ENCODE measurements around the gene HMGB3. TPM values are rescaled to one million over a fixed set of nuclear protein-coding genes. Genes with fewer than 3 reads are reported as not detected.
"Not testable (repeated sequence)": the region's sequence is repeated elsewhere in the genome, so short reads cannot be mapped to it uniquely, and the experiment has no call there.

The HMGB3 gene
- total RNA-seq, 1 donor: 4.5 TPM

DNA sequence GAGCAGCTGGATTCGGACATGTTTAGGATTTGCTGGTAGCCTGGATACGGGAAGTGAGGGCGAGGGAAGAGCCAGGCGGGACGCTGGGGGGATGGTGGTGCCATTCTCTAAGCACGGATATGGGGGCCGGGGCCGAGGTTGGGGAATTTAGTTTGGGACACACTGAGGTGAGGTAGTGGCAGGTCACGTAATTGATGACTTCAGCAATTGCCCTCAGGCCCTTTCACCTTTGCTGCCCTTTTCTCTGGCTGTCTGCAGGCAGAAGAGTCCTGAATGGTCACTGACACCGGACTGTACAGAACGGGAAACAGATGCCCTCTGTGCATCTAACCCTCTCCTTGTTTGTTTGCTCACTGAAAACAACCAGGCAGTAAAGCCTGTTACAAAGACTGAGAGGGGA, 16.9 kb upstream of the HMGB3 start:
- no peaks in the 10 kb centered on the region for H3K9me3 ChIP-seq (ENCODE audit: low read depth, low read length)
- H3K4me3 ChIP-seq (ENCODE audit: low read length): no peak overlapping the region
- no peaks in the 10 kb centered on the region for H3K27me3 ChIP-seq (ENCODE audit: insufficient read depth, low read length)
- H3K4me1 ChIP-seq (ENCODE audit: insufficient read depth, low read length): no peaks in the 10 kb centered on the region

DNA sequence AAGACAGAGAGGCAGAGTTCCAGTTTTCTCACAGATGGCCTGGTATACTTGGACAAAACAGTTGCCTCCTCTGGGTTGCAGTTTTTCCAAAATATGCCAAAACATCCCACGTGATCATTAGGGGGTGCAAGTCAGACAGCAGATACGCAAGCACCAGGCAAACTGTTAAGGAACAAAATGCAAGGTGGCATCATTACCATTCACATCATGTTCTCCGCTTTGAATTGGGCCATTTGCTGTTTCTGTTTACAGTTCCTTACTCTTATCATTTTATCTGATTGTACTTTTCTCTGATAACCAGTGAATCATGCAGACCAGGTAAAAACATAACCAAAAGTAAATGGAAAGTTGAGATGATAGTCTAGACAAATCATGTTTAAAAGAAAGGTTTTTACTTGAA, 16.4 kb upstream of the HMGB3 start:
- H3K9me3 ChIP-seq (ENCODE audit: low read depth, low read length): no peaks in the 10 kb centered on the region
- H3K4me1 ChIP-seq (ENCODE audit: insufficient read depth, low read length): no peaks in the 10 kb centered on the region
- no peak overlapping the region for H3K4me3 ChIP-seq (ENCODE audit: low read length)
- H3K27me3 ChIP-seq (ENCODE audit: insufficient read depth, low read length): no peaks in the 10 kb centered on the region

DNA sequence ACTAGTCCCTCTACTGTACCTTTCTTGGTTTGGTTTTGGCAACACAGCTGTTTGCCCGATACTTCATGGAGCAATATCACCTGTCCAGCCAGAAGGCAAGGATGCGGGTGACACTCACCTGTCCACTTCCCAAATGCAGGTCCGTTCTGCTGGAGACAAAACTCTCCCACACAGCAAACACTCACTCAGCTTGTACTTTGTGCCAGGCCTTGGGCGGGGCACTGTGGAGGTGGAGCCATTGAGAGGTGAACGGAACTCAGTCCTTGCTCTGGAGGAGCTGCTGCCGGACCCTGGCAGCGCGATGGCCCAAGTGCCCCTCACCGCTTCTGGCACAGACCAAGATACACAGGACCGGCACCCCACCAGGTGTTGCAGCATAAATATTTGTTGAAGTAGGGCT, 15.3 kb upstream of the HMGB3 start:
- no peaks in the 10 kb centered on the region for H3K4me1 ChIP-seq (ENCODE audit: insufficient read depth, low read length)
- H3K9me3 ChIP-seq (ENCODE audit: low read depth, low read length): no peaks in the 10 kb centered on the region
- H3K4me3 ChIP-seq (ENCODE audit: low read length): no peak overlapping the region
- H3K27me3 ChIP-seq (ENCODE audit: insufficient read depth, low read length): no peaks in the 10 kb centered on the region

DNA sequence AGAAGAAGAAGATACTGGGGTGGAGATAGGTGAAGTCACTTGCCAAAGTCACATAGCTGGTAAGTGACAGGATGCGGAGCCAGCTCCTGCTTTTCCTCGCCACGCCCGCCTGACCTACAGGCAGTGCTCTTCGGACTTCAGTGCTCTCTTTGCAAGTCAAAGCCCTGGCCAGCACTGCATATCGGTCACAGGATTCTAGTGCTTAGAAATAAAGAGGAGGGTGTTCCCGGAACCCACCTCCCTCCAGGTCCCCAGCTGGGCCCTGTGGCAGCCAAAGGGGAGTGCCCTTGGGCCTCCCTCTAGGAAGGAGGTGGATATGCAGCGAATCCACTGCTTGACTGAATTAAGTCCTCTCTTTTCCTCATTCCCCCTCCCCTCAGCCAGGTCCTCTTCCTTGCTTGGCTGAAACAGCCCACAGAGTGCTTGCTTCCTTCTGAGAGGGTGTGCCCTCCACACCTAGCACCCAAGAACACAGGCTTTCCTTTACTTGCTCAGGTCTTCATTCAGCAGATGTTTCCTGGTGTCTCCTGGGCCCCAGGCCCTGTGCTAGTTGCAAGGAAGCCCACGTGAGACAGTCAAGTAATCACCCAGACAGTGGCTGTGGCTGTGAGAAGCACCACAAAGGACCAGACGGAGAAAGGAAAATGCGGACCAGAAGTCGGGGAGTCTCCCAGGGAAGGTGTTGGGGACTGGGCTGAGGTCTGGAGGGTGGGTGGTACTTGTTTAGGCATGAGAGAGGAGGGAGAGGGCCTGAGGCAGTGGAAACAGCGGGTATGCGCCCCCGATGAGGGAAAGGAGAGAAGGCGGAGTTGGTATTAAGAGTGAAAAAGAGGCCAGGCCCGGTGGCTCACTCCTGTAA, 14.0 kb upstream of the HMGB3 start:
- H3K27me3 ChIP-seq (ENCODE audit: insufficient read depth, low read length): no peaks in the 10 kb centered on the region

DNA sequence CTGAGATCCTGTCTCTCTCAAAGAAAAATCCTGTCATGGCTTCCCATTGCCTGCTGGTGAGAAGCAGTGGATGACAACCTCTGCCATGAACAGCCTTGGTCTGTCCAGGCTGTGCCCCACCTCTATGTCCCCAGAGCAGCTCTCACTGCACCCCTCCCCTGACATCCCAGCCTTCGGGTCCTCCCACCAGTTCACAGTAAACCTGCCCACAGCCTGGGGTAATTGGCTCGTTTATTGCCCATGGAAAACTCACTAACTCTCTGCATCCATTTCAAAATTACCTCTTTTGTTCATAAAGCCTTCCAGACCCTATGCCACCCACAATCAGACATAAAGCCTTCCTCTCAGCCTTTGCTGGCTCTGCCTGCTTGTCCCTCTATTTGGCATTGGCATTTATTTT, 10.7 kb upstream of the HMGB3 start:
- H3K27me3 ChIP-seq (ENCODE audit: insufficient read depth, low read length): no peaks in the 10 kb centered on the region
- no peak overlapping the region for H3K4me3 ChIP-seq (ENCODE audit: low read length)
- H3K9me3 ChIP-seq (ENCODE audit: low read depth, low read length): no peaks in the 10 kb centered on the region
- no peaks in the 10 kb centered on the region for H3K4me1 ChIP-seq (ENCODE audit: insufficient read depth, low read length)

More for the DNA sequence above, 14.0 kb upstream of the HMGB3 start:
- H3K4me3 ChIP-seq (ENCODE audit: low read length): no peak overlapping the region
- H3K9me3 ChIP-seq (ENCODE audit: low read depth, low read length): no peaks in the 10 kb centered on the region
- no peaks in the 10 kb centered on the region for H3K4me1 ChIP-seq (ENCODE audit: insufficient read depth, low read length)

DNA sequence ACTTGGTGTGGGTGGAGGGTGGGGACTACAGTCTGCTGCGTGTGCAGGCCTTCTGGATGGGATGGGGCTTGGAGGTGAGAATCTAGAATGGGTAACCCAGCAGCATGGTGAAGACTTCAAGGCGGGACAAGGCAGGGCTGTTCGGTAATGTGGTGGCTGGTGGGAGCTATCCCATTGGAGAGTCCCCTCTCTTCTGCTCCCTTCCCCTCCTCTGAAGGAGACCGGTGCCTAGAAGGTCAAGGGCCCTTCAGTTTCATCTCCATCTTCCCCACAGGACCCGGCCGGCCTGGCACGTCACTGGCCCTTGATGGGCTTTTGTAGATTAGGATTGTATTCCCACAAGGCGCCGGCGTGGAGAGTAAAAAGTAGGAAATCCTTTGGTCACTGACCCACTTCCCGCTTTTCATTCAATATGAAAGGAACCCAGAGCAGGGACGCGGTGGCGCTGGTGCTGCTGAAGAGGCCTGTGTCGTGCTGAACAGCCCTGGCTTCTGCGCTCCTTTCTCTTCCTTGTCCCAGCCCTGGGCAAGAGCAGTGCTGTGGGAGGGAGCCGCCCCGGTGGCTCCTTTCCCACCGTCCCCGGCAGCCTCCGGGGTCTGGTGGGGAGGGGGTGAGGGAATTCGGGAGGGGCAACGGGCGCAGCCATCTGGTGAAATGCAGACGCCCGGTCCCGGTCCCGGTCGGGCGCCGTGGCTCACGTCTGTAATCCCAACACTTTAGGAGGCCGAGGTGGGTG, 7.3 kb upstream of the HMGB3 start:
- no peak overlapping the region for H3K4me3 ChIP-seq (ENCODE audit: low read length)
- no peaks in the 10 kb centered on the region for H3K27me3 ChIP-seq (ENCODE audit: insufficient read depth, low read length)
- no peaks in the 10 kb centered on the region for H3K4me1 ChIP-seq (ENCODE audit: insufficient read depth, low read length)
- no peaks in the 10 kb centered on the region for H3K9me3 ChIP-seq (ENCODE audit: low read depth, low read length)

DNA sequence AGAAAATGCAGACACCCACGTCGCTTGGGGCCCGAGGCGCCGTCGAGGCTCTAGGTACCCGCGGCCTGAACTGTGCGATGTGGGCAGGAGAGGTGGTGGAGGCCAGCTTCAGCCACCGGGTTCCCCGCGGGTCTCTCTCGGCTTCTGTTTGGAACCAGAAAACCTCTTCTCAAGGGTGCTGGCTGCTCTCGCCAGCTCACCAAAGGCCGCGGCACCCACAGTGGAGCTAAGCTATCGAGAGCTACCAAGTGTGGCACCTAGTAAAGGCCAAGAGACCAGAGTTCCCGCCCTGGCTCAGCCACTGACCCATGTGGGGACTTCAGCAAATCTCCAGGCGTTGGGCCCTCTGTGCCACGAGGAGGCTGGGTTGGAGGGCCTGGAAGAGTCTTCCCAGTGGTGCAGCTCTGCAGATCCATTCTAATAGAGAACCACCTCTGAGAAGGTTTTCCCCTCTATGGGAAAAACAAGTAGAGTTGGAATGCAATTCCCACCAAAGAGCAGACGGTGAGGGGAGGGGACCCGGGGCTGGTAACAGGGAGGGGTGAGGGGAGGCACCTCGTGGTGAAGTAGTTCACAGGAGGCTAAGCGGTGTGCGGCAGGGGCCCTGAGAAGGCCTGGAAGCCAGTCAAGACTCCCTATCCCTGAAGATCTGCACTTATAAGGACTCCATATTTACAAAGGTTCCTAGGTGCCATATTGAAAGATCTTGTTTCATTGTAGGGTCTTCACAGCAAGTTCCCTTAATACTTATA, 5.5 kb upstream of the HMGB3 start:
- Histone ChIP-seq H3K4me1 (ENCODE audit: insufficient read depth, low read length) (peaks cover 8% of the 10 kb centered on the region), H3K9me3 (ENCODE audit: low read depth, low read length) (no peaks in the 10 kb centered on the region), H3K27me3 (ENCODE audit: insufficient read depth, low read length) (no peaks in the 10 kb centered on the region), H3K4me3 (ENCODE audit: low read length) (no peak overlapping the region)

DNA sequence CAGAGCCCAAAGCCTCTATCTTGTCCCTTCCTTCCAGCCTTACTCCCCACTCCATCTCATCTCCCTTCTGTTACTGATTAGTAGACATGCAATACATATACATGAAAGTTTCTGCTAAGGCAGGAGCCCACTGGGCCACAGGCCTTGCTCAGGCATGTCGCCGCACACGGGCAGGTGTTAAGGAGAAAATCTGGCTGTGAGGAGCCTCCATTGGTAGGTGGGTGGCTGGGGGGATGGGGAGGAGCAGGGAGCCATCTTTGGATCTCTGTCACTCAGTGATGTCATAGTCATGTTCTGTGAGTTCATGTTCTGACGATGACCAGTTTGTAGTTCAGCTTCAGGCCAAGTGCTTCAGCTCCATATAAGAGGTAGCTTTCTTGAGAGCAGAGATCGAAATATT, 2.9 kb upstream of the HMGB3 start:
- Histone ChIP-seq H3K27me3 (ENCODE audit: insufficient read depth, low read length) (no peaks in the 10 kb centered on the region), H3K9me3 (ENCODE audit: low read depth, low read length) (no peaks in the 10 kb centered on the region)

DNA sequence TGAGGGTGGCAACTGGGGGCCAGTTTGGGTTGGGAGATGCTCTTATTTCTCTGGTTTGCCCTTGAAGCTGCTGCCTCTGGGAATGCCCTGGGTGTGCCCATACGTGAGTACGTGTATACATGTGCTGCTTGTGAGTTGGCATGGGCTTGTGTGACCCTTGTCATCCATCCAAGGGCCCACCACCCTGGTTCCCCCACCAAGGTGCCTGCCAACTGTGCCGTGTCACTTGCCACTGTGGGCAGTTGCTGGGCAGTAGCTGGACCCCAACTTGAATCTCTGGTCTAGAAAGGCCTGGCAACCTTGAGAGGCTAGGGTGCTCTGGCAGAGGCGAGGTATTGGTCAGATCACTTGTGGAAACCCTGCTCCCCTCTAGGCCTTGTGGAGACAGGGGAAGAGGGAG, 2.4 kb upstream of the HMGB3 start:
- Histone ChIP-seq H3K4me3 (ENCODE audit: low read length) (no peak overlapping the region), H3K27me3 (ENCODE audit: insufficient read depth, low read length) (no peaks in the 10 kb centered on the region), H3K4me1 (ENCODE audit: insufficient read depth, low read length) (peaks cover 16% of the 10 kb centered on the region), H3K9me3 (ENCODE audit: low read depth, low read length) (no peaks in the 10 kb centered on the region)

More for the DNA sequence above, 2.9 kb upstream of the HMGB3 start:
- Histone ChIP-seq H3K4me1 (ENCODE audit: insufficient read depth, low read length) (peaks cover 15% of the 10 kb centered on the region), H3K4me3 (ENCODE audit: low read length) (no peak overlapping the region)

DNA sequence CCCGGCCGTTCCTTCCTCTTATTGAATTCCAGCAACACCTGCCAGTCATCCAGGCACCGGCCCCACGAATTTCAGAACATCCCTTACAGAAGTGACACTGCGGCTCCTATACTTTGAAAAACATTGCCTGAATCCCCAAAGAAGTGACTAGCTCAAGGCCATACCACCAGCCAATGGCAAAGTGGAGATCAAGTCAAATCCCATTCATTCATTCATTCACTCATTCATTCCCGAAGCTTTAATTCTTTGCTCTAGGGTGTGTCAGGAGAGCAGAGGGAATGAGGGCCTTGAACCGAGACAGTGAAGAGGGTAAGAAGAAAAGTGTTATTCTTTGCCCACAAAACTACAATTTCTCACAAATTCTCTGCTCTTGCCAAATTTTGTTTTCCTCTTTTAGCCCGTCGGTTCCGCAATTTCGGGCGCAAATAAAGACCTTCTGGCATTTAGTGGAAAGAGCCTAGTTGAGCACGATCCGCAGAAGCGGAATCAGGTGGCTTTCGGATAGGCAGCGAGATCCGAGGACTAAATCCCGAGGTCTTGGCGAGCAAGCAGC, 824 bp upstream of the HMGB3 start:
- H3K4me1 ChIP-seq (ENCODE audit: insufficient read depth, low read length): peaks cover 16% of the 10 kb centered on the region
- no peaks in the 10 kb centered on the region for H3K9me3 ChIP-seq (ENCODE audit: low read depth, low read length)
- H3K27me3 ChIP-seq (ENCODE audit: insufficient read depth, low read length): no peaks in the 10 kb centered on the region
- H3K4me3 ChIP-seq (ENCODE audit: low read length): peak overlapping the region; percentile 37

DNA sequence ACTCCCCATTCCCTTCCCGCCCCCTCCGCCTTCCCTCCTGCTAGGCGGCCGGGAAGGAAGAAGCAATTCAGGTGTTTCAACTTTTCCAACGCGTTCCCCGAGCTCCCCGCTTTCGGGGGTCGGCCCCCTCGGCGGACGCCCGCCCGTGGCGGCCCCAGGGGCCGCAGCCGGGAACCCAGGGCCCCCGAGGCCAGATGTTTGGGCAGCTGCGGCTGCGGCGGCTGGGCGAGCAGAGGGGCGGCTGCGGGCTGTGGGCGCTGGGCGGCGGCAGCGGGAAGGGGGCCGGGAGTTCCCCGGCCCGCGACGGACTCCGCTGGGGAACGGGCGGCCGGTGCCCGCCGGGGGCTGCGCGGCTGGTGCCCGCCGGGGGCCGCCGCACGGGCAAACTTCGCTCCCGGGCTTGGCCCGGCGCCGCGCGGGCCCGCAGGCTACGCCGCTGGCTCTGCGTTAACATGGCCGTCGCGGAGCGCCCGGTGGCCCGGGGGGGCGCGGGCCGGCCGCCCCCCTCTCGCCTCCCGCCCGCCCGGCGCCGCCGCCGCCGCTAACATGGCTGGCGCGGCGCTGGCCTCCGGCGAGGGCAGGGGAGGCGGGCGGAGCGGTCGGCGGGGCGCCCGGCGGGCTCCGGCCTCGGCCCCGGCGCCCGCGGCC, 510 bp downstream of the HMGB3 start:
- no peaks in the 10 kb centered on the region for H3K27me3 ChIP-seq (ENCODE audit: insufficient read depth, low read length)
- H3K4me3 ChIP-seq (ENCODE audit: low read length): peak overlapping the region; percentile 30
- H3K4me1 ChIP-seq (ENCODE audit: insufficient read depth, low read length): peaks cover 16% of the 10 kb centered on the region
- H3K9me3 ChIP-seq (ENCODE audit: low read depth, low read length): no peaks in the 10 kb centered on the region

DNA sequence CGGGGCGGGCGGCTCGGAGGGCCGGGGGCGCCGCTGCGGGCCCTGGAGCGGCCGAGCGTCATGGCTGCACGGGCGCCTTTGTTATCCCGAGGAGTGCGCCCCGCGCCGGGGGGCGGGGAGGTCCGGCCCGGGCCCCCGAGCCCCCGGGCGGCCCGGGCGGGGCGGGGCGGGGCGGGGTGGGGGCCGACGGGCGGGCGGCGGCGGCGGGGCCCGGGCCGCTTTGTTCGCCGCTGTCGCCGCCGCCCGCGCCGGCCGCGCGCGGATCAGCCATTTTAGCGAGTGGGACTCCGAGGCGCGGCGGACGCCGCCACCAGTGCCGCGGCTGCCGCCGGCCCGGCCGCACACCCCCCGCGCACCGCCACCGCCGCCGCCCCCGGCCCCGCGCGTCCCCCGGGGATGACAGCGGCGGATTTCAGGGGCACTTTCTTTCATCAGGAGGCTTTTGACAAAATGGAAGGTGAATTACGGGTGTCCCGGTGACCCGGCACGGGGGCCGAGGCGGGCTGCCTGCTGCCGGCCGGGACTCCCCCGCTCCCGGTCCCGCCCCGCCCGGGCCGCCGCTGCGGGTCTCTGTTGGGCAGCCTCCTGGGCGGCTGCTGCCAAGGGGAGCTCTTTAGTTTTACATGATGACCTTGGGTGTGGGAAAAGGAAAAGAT, 1.2 kb downstream of the HMGB3 start:
- Histone ChIP-seq H3K4me3 (ENCODE audit: low read length) (peak overlapping the region; percentile 33), H3K27me3 (ENCODE audit: insufficient read depth, low read length) (no peaks in the 10 kb centered on the region), H3K9me3 (ENCODE audit: low read depth, low read length) (no peaks in the 10 kb centered on the region), H3K4me1 (ENCODE audit: insufficient read depth, low read length) (peaks cover 16% of the 10 kb centered on the region)

DNA sequence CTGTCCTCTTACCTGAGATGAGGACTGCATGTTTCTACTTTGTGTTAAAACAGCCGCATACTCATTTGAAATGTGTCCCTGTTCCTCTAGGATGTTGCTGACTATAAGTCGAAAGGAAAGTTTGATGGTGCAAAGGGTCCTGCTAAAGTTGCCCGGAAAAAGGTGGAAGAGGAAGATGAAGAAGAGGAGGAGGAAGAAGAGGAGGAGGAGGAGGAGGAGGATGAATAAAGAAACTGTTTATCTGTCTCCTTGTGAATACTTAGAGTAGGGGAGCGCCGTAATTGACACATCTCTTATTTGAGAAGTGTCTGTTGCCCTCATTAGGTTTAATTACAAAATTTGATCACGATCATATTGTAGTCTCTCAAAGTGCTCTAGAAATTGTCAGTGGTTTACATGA, 4.6 kb downstream of the HMGB3 start:
- not testable (repeated sequence) for H3K27me3 ChIP-seq (ENCODE audit: insufficient read depth, low read length); H3K4me3 ChIP-seq (ENCODE audit: low read length); H3K9me3 ChIP-seq (ENCODE audit: low read depth, low read length); H3K4me1 ChIP-seq (ENCODE audit: insufficient read depth, low read length)

DNA sequence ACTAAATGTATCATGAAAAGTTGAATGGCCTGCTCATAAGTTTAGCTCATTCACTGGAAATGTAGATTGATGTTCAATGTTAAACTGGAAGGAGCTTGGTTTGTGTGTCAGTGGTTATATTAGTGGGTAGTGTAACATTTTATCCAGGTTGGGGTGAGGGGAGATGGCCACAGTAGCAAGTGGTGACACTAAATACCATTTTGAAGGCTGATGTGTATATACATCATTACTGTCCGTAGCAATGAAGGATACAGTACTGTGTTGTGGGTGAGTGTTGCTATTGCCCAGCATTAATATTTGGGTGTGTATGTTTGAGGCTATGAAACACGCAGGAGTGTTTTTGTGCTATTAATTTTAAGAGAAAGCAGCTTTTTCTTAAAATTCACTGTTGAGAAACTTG, 6.3 kb downstream of the HMGB3 start:
- H3K9me3 ChIP-seq (ENCODE audit: low read depth, low read length): no peaks in the 10 kb centered on the region
- H3K27me3 ChIP-seq (ENCODE audit: insufficient read depth, low read length): no peaks in the 10 kb centered on the region
- no peak overlapping the region for H3K4me3 ChIP-seq (ENCODE audit: low read length)
- peaks cover 8% of the 10 kb centered on the region for H3K4me1 ChIP-seq (ENCODE audit: insufficient read depth, low read length)
